HEK293 (cell line): ENCODE measurements around the gene NFE2L3.
A peak's percentile ranks its signal among the peaks of the same experiment; 100 is the strongest.
"Not testable (repeated sequence)": the region's sequence is repeated elsewhere in the genome, so short reads cannot be mapped to it uniquely, and the experiment has no call there.

ENCODE experiments used
- CTCF ChIA-PET: fragments of 350-600 bp; formaldehyde crosslinking; extraction: SDS; loops from one replicate; lab custom pipeline; 2021; ENCODE audit warnings: antibody characterized with exemption; lab: Yijun Ruan, JAX
- POLR2A ChIA-PET: fragments of 300-600 bp; formaldehyde crosslinking; extraction: SDS; loops from one replicate; lab custom pipeline; 2020; ENCODE audit warnings: antibody characterized with exemption, inconsistent platforms; lab: Yijun Ruan, JAX
- H3K27ac ChIP-seq: fragments of 200-500 bp; sonication (Bioruptor generic); 2 replicates; pipeline ENCODE4 v1.5.1; 2014; ENCODE audit warnings: low read depth, low read length, control low read depth, inconsistent platforms; ENCODE audit errors: extremely low read depth
- H3K36me3 ChIP-seq, 2 experiments: fragments of 200-500 bp in 1 of 2; sonication (Bioruptor generic) in 1 of 2; 1 replicate in 1 of 2; 2 replicates in 1 of 2; pipeline ENCODE4 v1.5.1; 2014 to 2017; ENCODE audit warnings: inconsistent platforms in 2 of 2, low read length in 2 of 2; ENCODE audit not compliant: control insufficient read depth in 2 of 2, insufficient read depth in 1 of 2
- H3K4me1 ChIP-seq: fragments of 200-500 bp; sonication (Bioruptor generic); 2 replicates; pipeline ENCODE4 v1.5.1; 2014; ENCODE audit warnings: mild to moderate bottlenecking, low read length, inconsistent platforms; ENCODE audit not compliant: control insufficient read depth, insufficient read depth
- H3K4me3 ChIP-seq: 2 replicates; pipeline ENCODE4 v1.5.1; 2011; ENCODE audit warnings: low read depth, mild to moderate bottlenecking, control low read depth, low read length, moderate library complexity
- H3K9me3 ChIP-seq: fragments of 200-500 bp; sonication (Bioruptor generic); 2 replicates; pipeline ENCODE4 v1.5.1; 2014; ENCODE audit warnings: low read depth, low read length, inconsistent platforms; ENCODE audit not compliant: control insufficient read depth, insufficient read depth
- IKZF3 ChIP-seq: fragments of 450-650 bp; IDR thresholded peaks from 2 replicates; pipeline ENCODE4 v1.5.0; 2018; ENCODE audit warnings: missing biosample characterization, mild to moderate bottlenecking, missing genetic modification characterization, moderate library complexity
- PRDM1 ChIP-seq: fragments of 450-650 bp; formaldehyde crosslinking; IDR thresholded peaks from 2 replicates; pipeline ENCODE4; 2016; ENCODE audit warnings: missing biosample characterization, missing genetic modification characterization
- PRDM6 ChIP-seq: fragments of 450-650 bp; formaldehyde crosslinking; IDR thresholded peaks from 2 replicates; pipeline ENCODE4 v1.5.1; 2017; ENCODE audit warnings: missing biosample characterization, missing genetic modification characterization
- SCRT2 ChIP-seq: fragments of 450-650 bp; formaldehyde crosslinking; IDR thresholded peaks from 2 replicates; pipeline ENCODE4 v1.5.1; 2016; ENCODE audit warnings: missing biosample characterization, missing genetic modification characterization
- TCF7L2 ChIP-seq: IDR thresholded peaks from 2 replicates; pipeline ENCODE4 v1.6.1; 2011; ENCODE audit warnings: low read depth, mild to moderate bottlenecking, inconsistent platforms, low read length, moderate library complexity, borderline replicate concordance
- ZEB2 ChIP-seq: fragments of 450-650 bp; formaldehyde crosslinking; IDR thresholded peaks from 2 replicates; pipeline ENCODE4 v1.5.1; 2016; ENCODE audit warnings: missing biosample characterization, missing genetic modification characterization
- ZNF10 ChIP-seq: fragments of 450-650 bp; formaldehyde crosslinking; IDR thresholded peaks from 2 replicates; pipeline ENCODE4 v1.5.1; 2017; ENCODE audit warnings: missing biosample characterization, missing genetic modification characterization
- ZNF133 ChIP-seq: fragments of 450-650 bp; formaldehyde crosslinking; IDR thresholded peaks from 2 replicates; pipeline ENCODE4 v1.5.1; 2016; ENCODE audit warnings: missing biosample characterization, missing genetic modification characterization
- ZNF174 ChIP-seq: fragments of 450-650 bp; formaldehyde crosslinking; IDR thresholded peaks from 2 replicates; pipeline ENCODE4 v1.5.0; 2017; ENCODE audit warnings: missing biosample characterization, mild to moderate bottlenecking, missing genetic modification characterization
- ZNF350 ChIP-seq: fragments of 450-650 bp; formaldehyde crosslinking; IDR thresholded peaks from 2 replicates; pipeline ENCODE4 v1.5.0; 2017; ENCODE audit warnings: missing biosample characterization, mild to moderate bottlenecking, missing genetic modification characterization
- ZNF391 ChIP-seq: fragments of 450-650 bp; formaldehyde crosslinking; IDR thresholded peaks from 2 replicates; pipeline ENCODE4 v1.5.1; 2016; ENCODE audit warnings: low read depth, missing biosample characterization, missing genetic modification characterization, borderline replicate concordance
- ZNF423 ChIP-seq: fragments of 450-650 bp; formaldehyde crosslinking; IDR thresholded peaks from 2 replicates; pipeline ENCODE4 v1.5.1; 2016; ENCODE audit warnings: missing biosample characterization, missing genetic modification characterization
- ZNF449 ChIP-seq: fragments of 450-650 bp; formaldehyde crosslinking; IDR thresholded peaks from 2 replicates; pipeline ENCODE4 v1.5.1; 2017; ENCODE audit warnings: missing biosample characterization, mild to moderate bottlenecking, missing genetic modification characterization, moderate library complexity
- ZNF473 ChIP-seq: fragments of 450-650 bp; formaldehyde crosslinking; IDR thresholded peaks from 2 replicates; pipeline ENCODE4 v1.5.1; 2017; ENCODE audit warnings: missing biosample characterization, missing genetic modification characterization
- ZNF501 ChIP-seq: fragments of 450-650 bp; formaldehyde crosslinking; IDR thresholded peaks from 2 replicates; pipeline ENCODE4 v1.5.1; 2016; ENCODE audit warnings: missing biosample characterization, missing genetic modification characterization
- ZNF510 ChIP-seq: fragments of 450-650 bp; formaldehyde crosslinking; IDR thresholded peaks from 2 replicates; pipeline ENCODE4 v1.5.1; 2018; ENCODE audit warnings: mild to moderate bottlenecking, missing genetic modification characterization, missing biosample characterization; ENCODE audit not compliant: insufficient replicate concordance
- ZNF654 ChIP-seq: fragments of 450-650 bp; formaldehyde crosslinking; IDR thresholded peaks from 2 replicates; pipeline ENCODE4 v1.5.1; 2016; ENCODE audit warnings: low read depth, missing biosample characterization, missing genetic modification characterization
- ZNF660 ChIP-seq: fragments of 450-650 bp; IDR thresholded peaks from 2 replicates; pipeline ENCODE4 v1.5.1; 2018; ENCODE audit warnings: missing biosample characterization, mild to moderate bottlenecking, missing genetic modification characterization
- ZNF701 ChIP-seq: fragments of 450-650 bp; formaldehyde crosslinking; IDR thresholded peaks from 2 replicates; pipeline ENCODE4 v1.5.1; 2016; ENCODE audit warnings: missing biosample characterization, missing genetic modification characterization
- ZNF707 ChIP-seq: fragments of 450-650 bp; formaldehyde crosslinking; IDR thresholded peaks from 2 replicates; pipeline ENCODE4 v1.5.1; 2016; ENCODE audit warnings: missing biosample characterization, missing genetic modification characterization
- TF ChIP-seq, protein P1 (sequence below): fragments of 450-650 bp; formaldehyde crosslinking; IDR thresholded peaks from 2 replicates; pipeline ENCODE4 v1.5.1; 2016; ENCODE audit warnings: missing biosample characterization, missing genetic modification characterization
- TF ChIP-seq, protein P2 (sequence below): fragments of 450-650 bp; formaldehyde crosslinking; IDR thresholded peaks from 2 replicates; pipeline ENCODE4 v1.5.1; 2017; ENCODE audit warnings: missing biosample characterization, missing genetic modification characterization

Gene NFE2L3

GRCh38 chr7:26183545-26184280 is 31.7 kb downstream of the NFE2L3 start (continued):
- TF ChIP-seq SCRT2 (tag by site-specific recombination): no peak
- TF ChIP-seq ZNF449 (tag by site-specific recombination): no peak

DNA sequence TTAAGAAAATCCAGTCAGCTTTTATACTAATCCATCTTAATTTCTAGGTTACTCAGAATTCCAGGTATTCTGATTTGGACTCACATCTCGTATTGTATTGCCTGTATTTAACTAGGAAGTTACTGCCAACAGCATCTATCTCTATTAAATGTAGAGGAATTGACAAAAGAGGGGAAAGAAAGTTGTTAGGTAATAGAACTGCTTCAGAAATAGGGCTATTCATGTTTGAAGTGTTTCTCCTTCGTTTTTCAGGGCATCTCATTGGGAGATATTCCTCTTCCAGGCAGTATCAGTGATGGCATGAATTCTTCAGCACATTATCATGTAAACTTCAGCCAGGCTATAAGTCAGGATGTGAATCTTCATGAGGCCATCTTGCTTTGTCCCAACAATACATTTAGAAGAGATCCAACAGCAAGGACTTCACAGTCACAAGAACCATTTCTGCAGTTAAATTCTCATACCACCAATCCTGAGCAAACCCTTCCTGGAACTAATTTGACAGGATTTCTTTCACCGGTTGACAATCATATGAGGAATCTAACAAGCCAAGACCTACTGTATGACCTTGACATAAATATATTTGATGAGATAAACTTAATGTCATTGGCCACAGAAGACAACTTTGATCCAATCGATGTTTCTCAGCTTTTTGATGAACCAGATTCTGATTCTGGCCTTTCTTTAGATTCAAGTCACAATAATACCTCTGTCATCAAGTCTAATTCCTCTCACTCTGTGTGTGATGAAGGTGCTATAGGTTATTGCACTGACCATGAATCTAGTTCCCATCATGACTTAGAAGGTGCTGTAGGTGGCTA is 32.5 kb downstream of the NFE2L3 start:
- not testable (repeated sequence) for H3K4me3 ChIP-seq, H3K27ac ChIP-seq, H3K9me3 ChIP-seq, H3K4me1 ChIP-seq
- CTCF ChIA-PET: interaction anchor here (1.4 kb wide), 1 partner anchor 14 kb away, joined by 4 read pairs; no protein-coding TSS in a partner anchor
- 0 out of 2 replicates have a peak, but pooled peaks have one; percentile 6 for TF ChIP-seq ZNF660 (tag by site-specific recombination)
- peak; percentile 68; the same call in 1 of the 2 replicates for TF ChIP-seq IKZF3
- POLR2A ChIA-PET: interaction anchor here (0.7 kb wide), 1 partner anchor 16 kb away, joined by 3 read pairs; the partner anchor contains the start of gene HNRNPA2B1
- peaks cover 7 to 18% of the 10 kb centered on the region in 2 experiments; a peak in 2 of 3 replicates for H3K36me3 ChIP-seq

- H3K4me1 ChIP-seq: no peaks in the 10 kb centered on the region
- POLR2A ChIA-PET: interaction anchor here (0.7 kb wide), 2 partner anchors 10 to 15 kb away, joined by 3 to 6 read pairs; partner anchors contain the start of gene HNRNPA2B1
- peaks cover 15 to 26% of the 10 kb centered on the region in 2 experiments; a peak in 2 of 3 replicates for H3K36me3 ChIP-seq
- H3K27ac ChIP-seq: no peak overlapping the region
- CTCF ChIA-PET: interaction anchor here (0.7 kb wide), 1 partner anchor 101 kb away, joined by 4 read pairs; no protein-coding TSS in a partner anchor
- H3K9me3 ChIP-seq: no peaks in the 10 kb centered on the region
- no peak overlapping the region for H3K4me3 ChIP-seq
- TF ChIP-seq ZNF501 (tag by site-specific recombination) (no peak), ZNF423 (tag by site-specific recombination) (no peak), ZNF350 (tag by site-specific recombination) (no peak), PRDM6 (tag by site-specific recombination) (no peak), ZNF510 (tag by site-specific recombination) (no peak), TCF7L2 (no peak), ZNF701 (tag by site-specific recombination) (no peak), ZNF174 (no peak), ZNF473 (tag by site-specific recombination) (no peak), PRDM1 (peak; percentile 23; the same call in 1 of the 2 replicates), ZNF391 (no peak), ZNF133 (tag by site-specific recombination) (no peak), ZNF654 (tag by site-specific recombination) (no peak), ZNF10 (no peak), ZEB2 (no peak), ZNF707 (tag by site-specific recombination) (no peak)
- TF ChIP-seq, protein P1, sequence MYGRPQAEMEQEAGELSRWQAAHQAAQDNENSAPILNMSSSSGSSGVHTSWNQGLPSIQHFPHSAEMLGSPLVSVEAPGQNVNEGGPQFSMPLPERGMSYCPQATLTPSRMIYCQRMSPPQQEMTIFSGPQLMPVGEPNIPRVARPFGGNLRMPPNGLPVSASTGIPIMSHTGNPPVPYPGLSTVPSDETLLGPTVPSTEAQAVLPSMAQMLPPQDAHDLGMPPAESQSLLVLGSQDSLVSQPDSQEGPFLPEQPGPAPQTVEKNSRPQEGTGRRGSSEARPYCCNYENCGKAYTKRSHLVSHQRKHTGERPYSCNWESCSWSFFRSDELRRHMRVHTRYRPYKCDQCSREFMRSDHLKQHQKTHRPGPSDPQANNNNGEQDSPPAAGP (tag by site-specific recombination): no peak
- TF ChIP-seq, protein P2, sequence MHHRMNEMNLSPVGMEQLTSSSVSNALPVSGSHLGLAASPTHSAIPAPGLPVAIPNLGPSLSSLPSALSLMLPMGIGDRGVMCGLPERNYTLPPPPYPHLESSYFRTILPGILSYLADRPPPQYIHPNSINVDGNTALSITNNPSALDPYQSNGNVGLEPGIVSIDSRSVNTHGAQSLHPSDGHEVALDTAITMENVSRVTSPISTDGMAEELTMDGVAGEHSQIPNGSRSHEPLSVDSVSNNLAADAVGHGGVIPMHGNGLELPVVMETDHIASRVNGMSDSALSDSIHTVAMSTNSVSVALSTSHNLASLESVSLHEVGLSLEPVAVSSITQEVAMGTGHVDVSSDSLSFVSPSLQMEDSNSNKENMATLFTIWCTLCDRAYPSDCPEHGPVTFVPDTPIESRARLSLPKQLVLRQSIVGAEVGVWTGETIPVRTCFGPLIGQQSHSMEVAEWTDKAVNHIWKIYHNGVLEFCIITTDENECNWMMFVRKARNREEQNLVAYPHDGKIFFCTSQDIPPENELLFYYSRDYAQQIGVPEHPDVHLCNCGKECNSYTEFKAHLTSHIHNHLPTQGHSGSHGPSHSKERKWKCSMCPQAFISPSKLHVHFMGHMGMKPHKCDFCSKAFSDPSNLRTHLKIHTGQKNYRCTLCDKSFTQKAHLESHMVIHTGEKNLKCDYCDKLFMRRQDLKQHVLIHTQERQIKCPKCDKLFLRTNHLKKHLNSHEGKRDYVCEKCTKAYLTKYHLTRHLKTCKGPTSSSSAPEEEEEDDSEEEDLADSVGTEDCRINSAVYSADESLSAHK (tag by site-specific recombination): peak; percentile 92
These were observed 33.3 kb downstream of the NFE2L3 start for GRCh38 chr7:26185131-26185843.
